AG09319 (cell line): Measurements from ENCODE around the gene TRIAP1.
A peak's percentile ranks its signal among the peaks of the same experiment; 100 is the strongest.

Experiments used
- DNase-seq: peaks from one replicate; pipeline ENCODE4 v3.0.0-alpha.2; 2010; ENCODE audit warnings: low read depth; ENCODE audit errors: extremely low read depth
- TF ChIP-seq, protein P1 (sequence below): IDR thresholded peaks from 2 replicates; pipeline ENCODE4 v1.5.1; 2011; ENCODE audit warnings: low read depth, mild to moderate bottlenecking, inconsistent platforms, low read length, moderate library complexity

The TRIAP1 gene

DNA sequence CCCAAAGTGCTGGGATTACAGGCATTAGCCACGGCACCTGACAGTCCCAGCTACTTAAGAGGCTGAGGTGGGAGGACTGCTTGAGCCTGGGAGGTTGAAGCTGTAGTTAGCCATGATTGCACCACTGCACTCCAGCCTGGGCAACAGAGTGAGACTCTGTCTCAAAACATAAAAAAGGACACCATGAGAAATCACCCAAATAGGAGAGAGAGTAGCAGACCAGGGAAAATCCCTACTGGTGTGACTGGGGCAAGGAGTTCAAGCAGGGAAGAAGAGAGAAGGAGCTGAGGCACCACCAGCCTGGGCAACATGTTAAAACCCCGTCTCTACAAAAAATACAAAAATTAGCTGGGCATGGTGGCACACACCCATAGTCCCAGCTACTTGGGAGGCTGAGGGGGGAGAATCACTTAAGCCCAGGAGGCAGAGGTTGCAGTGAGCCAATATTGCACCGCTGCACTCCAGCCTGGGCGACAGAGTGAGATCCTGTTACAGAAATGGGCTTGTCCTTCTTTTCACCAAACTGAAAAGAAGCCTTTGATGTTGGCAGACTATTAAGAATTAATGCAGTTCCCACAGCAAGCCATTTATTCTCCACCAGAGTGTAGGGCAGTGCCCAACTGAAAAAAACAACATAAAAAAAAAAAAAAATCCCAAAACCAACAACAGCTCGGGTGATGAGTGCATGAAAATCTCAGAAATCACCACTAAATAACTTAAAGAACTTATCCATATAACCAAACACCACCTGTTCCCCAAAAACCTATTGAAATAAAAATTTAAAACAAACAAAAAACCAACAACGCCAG is 27.8 kb upstream of the TRIAP1 start:
- TF ChIP-seq, protein P1, sequence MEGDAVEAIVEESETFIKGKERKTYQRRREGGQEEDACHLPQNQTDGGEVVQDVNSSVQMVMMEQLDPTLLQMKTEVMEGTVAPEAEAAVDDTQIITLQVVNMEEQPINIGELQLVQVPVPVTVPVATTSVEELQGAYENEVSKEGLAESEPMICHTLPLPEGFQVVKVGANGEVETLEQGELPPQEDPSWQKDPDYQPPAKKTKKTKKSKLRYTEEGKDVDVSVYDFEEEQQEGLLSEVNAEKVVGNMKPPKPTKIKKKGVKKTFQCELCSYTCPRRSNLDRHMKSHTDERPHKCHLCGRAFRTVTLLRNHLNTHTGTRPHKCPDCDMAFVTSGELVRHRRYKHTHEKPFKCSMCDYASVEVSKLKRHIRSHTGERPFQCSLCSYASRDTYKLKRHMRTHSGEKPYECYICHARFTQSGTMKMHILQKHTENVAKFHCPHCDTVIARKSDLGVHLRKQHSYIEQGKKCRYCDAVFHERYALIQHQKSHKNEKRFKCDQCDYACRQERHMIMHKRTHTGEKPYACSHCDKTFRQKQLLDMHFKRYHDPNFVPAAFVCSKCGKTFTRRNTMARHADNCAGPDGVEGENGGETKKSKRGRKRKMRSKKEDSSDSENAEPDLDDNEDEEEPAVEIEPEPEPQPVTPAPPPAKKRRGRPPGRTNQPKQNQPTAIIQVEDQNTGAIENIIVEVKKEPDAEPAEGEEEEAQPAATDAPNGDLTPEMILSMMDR, result no peak
- DNase-seq, result no peak

DNA sequence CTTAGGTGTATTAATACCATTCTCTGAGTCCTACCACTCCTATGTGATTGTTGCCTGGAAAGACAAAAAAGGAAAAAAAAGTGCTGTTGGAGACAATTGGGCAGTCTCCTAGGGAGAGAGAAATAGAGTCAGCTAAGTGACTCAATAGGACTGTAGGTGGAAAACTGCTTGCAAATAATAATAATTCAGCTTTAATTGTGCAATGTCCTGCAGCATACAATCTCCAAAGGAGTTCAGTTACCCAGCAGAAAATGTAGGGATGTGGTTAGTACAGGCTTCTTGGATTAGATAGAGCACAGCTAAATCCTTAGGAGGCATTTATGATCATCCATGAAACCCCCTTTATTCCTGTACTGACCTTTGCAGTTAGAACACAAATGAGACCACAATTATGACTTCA is 26.3 kb upstream of the TRIAP1 start:
- no peak for DNase-seq
- TF ChIP-seq, protein P1, result no peak

DNA sequence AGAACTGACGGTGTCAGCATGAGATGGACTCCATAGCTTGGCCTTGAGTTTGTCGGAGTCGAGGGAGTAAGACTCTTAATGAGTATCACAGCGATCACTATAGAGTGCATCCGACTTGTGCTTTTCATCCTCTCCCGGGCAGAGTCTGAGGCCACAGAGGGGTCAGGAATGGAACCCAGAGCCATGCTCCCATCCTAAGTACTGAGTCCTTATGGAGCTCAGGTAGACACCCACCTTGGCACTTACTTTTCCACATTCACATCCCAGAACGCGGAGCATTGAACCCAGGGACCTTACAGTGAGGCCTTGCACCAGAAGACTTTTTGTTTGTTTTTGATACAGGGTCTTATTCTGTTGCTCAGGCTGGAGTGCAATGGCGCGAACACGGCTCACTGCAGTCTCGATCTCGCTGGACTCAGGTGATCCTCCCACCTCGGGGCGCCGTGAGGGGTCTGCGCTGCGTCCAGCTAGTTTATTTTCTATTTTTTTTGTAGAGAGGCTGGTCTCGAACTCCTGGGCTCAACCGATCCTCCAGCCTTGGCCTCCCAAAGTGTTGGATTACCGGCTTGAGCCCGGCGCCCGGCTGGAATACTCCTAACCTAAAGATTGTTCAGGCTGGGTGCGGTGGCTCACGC is 24.1 kb upstream of the TRIAP1 start:
- DNase-seq, result no peak
- TF ChIP-seq, protein P1, result no peak

DNA sequence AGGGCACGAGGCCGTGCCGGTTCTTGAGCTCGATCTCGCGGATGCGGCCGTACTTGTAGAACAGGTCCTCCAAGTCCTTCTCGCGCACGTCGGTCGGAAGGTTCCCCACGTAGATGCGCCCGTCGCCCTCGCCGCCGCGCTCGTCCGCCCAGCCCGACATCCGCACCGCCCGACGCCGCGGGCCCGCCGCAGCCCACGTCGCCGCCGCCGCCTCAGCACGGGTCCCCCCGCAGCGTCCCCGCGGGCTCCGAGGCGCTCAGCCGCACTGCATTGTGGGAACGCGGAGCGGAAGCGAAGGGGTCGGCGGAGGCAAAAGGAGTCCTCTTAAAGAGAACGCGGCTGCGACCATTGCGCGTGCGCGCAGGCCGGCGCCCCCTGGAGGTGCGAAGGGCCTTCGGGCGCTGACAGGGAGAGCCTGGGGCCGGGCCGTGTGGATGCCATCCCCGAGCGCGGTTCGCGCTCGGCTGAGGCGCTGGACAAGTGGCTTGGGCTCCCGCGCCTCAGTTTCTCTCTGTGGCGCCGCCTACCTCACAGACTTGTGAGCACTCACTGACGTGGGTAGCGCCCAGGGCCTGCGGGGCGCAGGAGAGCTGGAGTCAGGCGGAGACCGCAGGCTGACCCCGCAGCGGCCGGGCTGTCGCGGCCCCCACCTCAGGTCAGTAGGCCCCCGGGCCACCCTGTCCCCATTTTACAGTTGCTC is 23.4 kb upstream of the TRIAP1 start, which contains the start of gene SRSF9:
Gene SRSF9, minus strand, starts transcription at position 299 of the 700 bp plus-strand sequence. Its CDS starts 139 bp downstream, at position 160.
- peak; percentile 95 for DNase-seq
- TF ChIP-seq, protein P1, result peak; percentile 84

DNA sequence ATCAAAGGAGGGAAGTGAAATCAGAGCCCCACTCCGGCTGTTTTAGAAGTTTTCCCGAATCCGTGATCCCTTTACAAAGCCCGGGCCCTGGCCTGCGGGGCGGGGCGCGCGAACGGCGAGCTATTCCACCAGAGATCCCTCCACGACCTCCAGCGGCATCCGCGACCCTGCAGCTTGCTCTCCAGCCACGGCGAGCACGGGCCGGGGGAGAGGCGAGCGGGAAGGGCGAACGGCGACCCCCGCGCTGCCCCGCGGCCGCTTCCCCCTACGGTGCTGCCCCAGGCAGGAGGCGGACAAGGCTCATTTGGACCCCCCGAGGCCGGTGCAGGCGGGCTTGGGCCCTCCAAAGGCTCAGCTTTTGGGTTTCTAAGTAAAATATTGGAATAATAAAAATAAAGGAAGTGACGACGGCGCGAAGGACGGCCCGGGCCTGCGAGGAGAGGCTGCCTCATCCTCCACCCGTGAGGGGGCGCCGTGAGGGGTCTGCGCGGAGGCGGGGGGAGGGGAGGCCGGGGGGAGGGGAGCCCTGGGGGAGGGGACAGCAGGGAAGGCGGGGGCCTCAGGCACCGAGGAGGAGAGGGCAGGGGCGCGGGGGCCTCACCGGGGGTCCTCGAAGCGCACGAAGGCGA is 22.8 kb upstream of the TRIAP1 start:
- DNase-seq, result no peak
- TF ChIP-seq, protein P1, result no peak; the same call in 1 of the 2 replicates

DNA sequence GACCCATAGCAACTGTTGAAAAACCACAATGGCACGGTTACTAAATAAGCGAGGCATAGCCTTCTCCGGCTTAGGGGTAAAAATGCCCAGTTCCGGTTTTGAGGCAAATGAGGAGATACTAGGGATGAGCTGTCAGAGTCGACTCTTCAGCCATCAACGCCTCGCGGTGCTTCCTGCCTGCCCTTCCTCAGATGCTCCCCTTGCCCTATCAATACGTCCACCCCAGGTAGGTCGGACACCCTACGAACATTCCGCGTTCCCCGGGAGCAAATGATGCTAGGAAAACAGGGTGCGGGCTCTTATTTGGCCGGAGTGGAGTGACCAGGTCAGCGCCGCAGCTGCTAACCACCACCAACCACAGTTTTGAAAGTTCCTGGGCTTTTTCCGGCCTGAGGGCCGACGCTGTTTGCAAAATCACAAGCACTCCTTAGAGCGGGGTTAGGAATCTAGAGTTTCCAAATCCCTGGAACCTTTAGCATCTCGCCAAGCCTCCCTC is 22.2 kb upstream of the TRIAP1 start:
- TF ChIP-seq, protein P1, result no peak

More for the DNA sequence above, 22.2 kb upstream of the TRIAP1 start:
- peak; percentile 27 for DNase-seq
